ENCODE measurements around the gene CEP104.

The CEP104 gene

DNA sequence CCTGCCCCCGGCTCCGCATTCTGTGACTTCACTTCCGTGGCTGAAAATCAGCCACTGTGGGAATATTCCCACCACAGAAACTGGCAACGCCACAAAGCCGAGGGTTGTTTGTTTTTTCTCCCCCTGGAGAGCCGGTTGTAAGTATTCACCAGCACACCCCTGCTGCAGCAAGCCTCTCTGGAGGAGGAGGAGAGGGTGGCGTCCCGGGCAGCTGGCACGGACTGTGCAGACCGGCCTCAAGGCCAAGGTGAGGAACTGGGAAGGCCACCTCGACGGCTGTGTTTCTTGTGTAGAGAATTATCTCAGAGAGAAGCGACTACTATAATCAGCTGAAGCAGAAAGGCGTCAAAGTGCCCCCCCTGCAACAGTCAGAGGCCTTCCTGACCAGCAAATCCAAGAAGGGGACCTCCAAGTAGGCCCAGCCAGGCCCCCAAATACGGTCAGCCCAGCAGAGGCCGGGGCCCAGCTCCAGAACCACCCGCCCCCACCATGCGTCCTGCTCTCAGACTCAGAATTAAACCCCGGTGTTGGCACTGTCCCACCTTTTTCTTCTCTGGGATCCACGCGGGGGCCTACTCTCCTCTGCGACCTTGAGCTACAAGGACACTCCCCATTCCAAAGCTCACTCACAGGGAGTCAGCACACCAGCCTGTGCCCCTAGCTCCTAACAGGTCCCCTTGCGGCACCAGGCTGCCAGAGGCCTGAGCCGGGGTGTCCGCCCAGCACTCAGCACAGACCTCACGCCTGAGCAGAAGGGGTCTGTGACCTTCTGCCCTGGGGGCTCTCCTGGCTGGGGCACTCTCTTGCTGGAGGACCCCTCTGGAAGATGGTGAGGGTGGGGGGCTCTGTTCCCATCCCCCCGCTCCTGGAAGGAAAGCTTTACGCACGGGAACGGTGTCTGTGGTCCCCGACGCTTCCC, 85.6 kb downstream of the CEP104 start:
- Mint-ChIP-seq H3K36me3 (ENCODE audit: low read depth) (no peaks in the 10 kb centered on the region), H3K4me3 (peak overlapping the region; percentile 74 to 80 (median 75)), H3K9me3 (peaks cover under 1% of the 10 kb centered on the region), H3K27me3 (ENCODE audit: low read depth) (peaks cover 9% of the 10 kb centered on the region), H3K4me1 (peaks cover 16% of the 10 kb centered on the region), H3K27ac (no peak overlapping the region)
- TF ChIP-seq, protein P1, sequence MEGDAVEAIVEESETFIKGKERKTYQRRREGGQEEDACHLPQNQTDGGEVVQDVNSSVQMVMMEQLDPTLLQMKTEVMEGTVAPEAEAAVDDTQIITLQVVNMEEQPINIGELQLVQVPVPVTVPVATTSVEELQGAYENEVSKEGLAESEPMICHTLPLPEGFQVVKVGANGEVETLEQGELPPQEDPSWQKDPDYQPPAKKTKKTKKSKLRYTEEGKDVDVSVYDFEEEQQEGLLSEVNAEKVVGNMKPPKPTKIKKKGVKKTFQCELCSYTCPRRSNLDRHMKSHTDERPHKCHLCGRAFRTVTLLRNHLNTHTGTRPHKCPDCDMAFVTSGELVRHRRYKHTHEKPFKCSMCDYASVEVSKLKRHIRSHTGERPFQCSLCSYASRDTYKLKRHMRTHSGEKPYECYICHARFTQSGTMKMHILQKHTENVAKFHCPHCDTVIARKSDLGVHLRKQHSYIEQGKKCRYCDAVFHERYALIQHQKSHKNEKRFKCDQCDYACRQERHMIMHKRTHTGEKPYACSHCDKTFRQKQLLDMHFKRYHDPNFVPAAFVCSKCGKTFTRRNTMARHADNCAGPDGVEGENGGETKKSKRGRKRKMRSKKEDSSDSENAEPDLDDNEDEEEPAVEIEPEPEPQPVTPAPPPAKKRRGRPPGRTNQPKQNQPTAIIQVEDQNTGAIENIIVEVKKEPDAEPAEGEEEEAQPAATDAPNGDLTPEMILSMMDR (IDR thresholded peaks at IDR 0.05; ENCODE audit: unreplicated experiment in 3 of 3), result no peak

DNA sequence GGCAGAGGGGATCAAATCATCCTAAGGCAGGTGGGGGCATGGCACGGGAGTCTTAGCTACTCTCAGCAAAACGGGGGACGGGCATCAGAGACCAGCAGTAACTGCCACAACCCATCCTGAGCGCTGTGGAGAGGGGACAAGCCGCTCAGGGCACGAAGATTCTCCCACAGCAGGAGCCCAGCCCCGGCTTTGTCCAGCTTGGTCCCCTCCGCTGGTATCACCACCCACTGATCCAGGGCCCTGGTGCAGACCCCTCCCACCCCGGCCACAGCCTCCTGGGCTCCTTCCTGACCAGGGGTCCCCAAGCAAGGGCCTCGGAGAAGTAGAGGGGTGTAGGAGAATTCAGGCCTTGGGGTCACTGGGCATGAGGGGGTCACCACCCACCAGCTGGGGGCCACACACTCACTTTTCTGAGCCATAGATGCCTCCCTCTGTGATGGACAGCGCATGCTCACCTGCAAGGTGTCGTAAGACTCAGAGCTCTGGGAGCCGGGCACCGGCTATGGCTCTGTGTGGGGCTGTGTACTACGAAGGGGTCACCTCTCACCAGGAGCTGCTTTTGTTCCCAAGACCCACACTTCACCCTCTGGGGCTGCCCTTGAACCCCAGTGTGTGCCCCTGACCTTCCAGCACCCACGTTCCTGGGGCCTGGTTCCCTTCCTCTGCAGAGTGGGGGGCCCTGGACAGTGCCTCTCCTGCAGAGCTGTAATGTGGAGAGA, 86.8 kb downstream of the CEP104 start:
- Mint-ChIP-seq H3K9me3 (peaks cover 5% of the 10 kb centered on the region), H3K27ac (no peak overlapping the region), H3K27me3 (ENCODE audit: low read depth) (peaks cover 19% of the 10 kb centered on the region), H3K36me3 (ENCODE audit: low read depth) (no peaks in the 10 kb centered on the region), H3K4me3 (peak overlapping the region; percentile 74 to 80 (median 75)), H3K4me1 (peaks cover 14% of the 10 kb centered on the region)
- TF ChIP-seq, protein P1 (IDR thresholded peaks at IDR 0.05; ENCODE audit: unreplicated experiment in 3 of 3), result no peak

DNA sequence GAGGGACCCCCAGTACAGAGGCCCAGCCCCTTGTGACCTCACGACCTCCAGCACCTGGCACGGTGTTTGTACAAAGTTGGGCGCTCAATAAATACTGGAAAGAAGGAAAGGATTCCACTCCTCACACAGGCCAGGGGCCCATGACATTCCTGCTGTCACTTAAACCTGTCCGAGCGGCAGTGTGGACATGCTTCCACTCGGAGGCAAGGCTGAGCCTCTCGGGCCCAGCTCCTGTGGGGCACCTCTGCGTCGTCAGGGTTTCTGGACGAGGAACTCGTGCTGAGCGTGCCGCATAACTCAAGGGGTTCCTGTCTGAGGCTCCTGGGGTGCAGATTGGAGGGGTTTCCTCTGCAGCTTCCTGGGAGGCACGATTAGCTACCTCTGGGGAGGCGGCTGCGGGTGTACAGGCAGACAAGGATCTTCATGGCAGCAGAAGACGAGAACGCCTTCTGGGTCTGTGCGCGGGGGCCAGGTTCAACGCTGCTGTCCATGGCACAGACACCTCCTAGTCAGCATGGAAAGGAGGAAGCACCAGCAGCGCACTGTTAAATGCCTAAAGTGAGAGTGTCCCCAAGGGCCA, 88.1 kb downstream of the CEP104 start:
- Mint-ChIP-seq H3K4me1 (peaks cover 8% of the 10 kb centered on the region), H3K4me3 (no peak overlapping the region), H3K9me3 (peaks cover 5% of the 10 kb centered on the region), H3K27me3 (ENCODE audit: low read depth) (peaks cover 23% of the 10 kb centered on the region), H3K27ac (no peak overlapping the region), H3K36me3 (ENCODE audit: low read depth) (no peaks in the 10 kb centered on the region)
- TF ChIP-seq, protein P1 (IDR thresholded peaks at IDR 0.05; ENCODE audit: unreplicated experiment in 3 of 3), result no peak

DNA sequence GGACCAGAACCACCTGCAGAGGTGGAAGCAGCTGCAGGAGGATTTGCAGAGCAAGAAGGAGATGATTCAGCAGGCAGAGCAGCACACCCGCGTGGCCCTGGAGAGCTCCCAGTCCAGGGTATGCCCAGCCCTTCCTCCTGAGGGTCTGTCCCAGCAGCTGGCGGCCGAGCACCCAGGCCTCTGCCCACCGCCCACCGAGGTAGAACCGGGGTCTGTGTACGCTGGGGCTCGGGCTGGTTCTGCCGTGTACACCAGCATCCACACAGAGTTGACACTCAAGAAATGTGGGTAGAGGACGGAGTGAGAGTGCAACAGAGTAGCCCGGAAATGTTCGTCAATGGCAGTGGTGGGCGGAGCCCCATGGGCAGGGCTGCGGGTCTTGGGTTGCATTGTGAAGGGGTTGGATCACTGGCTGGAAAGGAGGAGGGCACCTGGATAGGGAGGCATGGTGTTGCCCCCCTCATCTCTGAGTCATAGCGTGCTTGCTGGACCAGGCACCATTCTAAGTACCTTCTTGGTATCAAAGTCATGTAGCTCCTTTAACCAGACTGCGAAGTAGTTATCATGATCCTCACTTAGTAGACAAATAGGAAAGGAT, 89.6 kb downstream of the CEP104 start:
- TF ChIP-seq, protein P1 (IDR thresholded peaks at IDR 0.05; ENCODE audit: unreplicated experiment in 3 of 3), result no peak
- no peak overlapping the region for H3K27ac Mint-ChIP-seq
- no peaks in the 10 kb centered on the region for H3K36me3 Mint-ChIP-seq (ENCODE audit: low read depth)
- H3K9me3 Mint-ChIP-seq, result peaks cover 5% of the 10 kb centered on the region
- peaks cover 23% of the 10 kb centered on the region for H3K27me3 Mint-ChIP-seq (ENCODE audit: low read depth)
- peaks cover 5% of the 10 kb centered on the region for H3K4me1 Mint-ChIP-seq
- H3K4me3 Mint-ChIP-seq, result peak overlapping the region in 1 of 3 experiments; percentile 56

DNA sequence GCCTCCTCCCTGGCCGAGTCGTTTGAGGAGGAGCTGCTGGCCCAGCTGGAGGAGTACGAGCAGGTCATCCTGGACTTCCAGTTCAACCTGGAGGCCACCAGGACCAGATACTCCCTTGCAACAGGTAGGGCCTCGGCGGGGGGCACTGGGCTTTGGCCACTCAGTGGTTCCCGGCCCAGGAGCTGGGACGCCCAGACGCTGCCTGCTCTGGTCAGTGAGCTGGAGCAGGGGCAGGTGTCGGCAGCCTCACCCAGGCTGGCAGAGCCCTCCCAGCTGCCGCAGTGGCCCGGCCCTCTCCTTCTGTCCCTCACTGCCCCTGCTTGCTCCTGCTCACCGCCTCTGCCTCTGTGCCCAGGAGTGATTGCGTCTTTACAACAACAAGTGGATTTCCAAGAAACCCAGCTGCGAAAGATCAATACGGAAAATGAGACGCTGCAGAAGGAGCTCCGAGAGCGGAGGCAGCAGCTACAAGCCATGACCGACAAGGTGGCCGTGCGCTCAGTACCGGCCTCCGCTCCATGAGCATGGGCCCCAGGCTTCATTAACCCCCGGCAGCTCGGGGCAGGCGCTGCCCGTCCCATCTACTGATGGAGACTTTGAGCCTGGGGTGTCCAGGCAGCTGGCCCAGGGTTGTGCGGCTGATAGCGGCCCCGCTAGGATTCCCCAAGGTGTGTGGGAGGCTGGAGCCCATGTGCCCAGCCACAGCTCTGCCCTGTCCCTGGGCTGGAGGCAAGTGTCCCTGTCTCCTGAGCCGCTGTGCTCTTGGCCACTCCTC, 93.5 kb downstream of the CEP104 start:
- peaks cover 18% of the 10 kb centered on the region for H3K9me3 Mint-ChIP-seq
- no peak overlapping the region for H3K27ac Mint-ChIP-seq
- no peak overlapping the region for H3K4me3 Mint-ChIP-seq
- TF ChIP-seq, protein P1 (IDR thresholded peaks at IDR 0.05; ENCODE audit: unreplicated experiment in 3 of 3), result no peak
- H3K4me1 Mint-ChIP-seq, result no peaks in the 10 kb centered on the region
- peaks cover 28% of the 10 kb centered on the region for H3K27me3 Mint-ChIP-seq (ENCODE audit: low read depth)
- H3K36me3 Mint-ChIP-seq (ENCODE audit: low read depth), result no peaks in the 10 kb centered on the region

Measured in nephron (organoid).